Thyroid gland (tissue), 4 donors: ENCODE measurements around the gene PEX7.

Experiments used
- POLR2A ChIP-seq, 2 donors: fragments of 450-650 bp; IDR thresholded peaks; one replicate each; pipeline ENCODE4 v1.6.1; 2017; ENCODE audit warnings: antibody characterized with exemption in 2 of 2, mild to moderate bottlenecking in 2 of 2, moderate library complexity in 1 of 2
- TF ChIP-seq, protein P1 (sequence below), 6 experiments: fragments of 200-600 bp in 3 of 6; fragments of 450-650 bp in 3 of 6; sonication (generic) in 3 of 6; IDR thresholded peaks; one replicate each; pipeline ENCODE4 v1.5.1; 2016 to 2019; ENCODE audit warnings: antibody characterized with exemption in 6 of 6, mild to moderate bottlenecking in 2 of 6, inconsistent platforms in 1 of 6, moderate library complexity in 1 of 6

DNA sequence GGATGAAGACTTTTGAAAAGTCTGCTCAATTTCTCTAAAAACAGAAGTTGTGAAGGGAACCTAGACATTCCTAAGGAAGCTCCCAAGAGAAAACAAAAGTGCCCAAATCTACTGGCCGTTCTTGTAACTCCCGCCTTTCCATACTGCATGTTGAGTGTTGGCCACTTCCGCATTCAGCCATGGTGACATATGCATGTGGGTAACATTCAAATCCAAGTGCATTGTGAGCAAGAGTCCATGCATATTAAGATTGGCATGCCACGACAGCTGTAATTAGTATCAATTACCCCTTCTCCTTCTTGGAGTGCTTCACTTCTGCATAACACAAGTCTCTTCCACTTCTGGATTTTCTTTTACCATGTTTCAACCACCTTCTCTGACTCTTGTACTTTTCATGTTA, 108.1 kb downstream of the PEX7 start:
- TF ChIP-seq, protein P1, sequence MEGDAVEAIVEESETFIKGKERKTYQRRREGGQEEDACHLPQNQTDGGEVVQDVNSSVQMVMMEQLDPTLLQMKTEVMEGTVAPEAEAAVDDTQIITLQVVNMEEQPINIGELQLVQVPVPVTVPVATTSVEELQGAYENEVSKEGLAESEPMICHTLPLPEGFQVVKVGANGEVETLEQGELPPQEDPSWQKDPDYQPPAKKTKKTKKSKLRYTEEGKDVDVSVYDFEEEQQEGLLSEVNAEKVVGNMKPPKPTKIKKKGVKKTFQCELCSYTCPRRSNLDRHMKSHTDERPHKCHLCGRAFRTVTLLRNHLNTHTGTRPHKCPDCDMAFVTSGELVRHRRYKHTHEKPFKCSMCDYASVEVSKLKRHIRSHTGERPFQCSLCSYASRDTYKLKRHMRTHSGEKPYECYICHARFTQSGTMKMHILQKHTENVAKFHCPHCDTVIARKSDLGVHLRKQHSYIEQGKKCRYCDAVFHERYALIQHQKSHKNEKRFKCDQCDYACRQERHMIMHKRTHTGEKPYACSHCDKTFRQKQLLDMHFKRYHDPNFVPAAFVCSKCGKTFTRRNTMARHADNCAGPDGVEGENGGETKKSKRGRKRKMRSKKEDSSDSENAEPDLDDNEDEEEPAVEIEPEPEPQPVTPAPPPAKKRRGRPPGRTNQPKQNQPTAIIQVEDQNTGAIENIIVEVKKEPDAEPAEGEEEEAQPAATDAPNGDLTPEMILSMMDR (IDR thresholded peaks at IDR 0.05): no peak
- no peak for TF ChIP-seq POLR2A (IDR thresholded peaks at IDR 0.05)
